NCI-H345 (cell line): ENCODE data around the gene MYH9.

Source experiments
- DNase-seq: peaks from one replicate; lab custom pipeline; 2025; lab: John Stamatoyannopoulos, UW

The MYH9 gene

DNA sequence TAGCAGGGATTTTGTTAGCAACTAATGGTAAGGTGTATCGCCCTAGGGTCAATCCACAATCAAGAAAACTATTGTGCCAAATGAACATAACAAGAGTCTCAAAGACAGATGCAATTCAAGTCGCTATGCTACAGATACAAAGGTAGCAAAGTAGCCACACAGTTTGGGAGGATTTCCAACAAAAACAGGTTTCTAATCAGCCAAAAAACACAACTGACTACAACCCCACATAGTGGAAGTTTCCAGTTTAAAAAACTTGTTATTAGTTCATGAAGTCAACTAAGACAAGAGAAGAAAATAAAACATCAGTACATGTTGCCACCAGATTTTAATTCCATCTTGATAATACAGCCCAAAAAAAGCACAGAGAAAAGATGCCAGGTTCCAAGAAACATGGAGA is 38.0 kb downstream of the MYH9 start:
- no peak for DNase-seq

DNA sequence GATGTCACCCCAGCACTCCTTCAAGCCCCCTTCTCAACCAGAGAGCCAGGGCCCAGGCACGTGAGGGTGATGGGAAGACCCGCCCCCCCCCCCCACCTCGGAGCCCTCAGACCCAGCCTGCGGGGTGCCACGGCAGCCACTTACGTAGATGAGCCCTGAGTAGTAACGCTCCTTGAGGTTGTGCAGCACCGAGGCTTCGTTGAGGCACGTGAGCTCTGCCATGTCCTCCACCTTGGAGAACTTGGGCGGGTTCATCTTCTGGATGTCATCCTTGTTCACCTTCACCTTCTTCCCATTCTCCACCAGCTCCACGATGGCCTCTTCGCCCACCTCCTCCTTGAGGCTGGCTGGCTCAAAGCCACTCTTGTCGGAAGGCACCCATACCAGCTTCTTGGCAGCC is 39.0 kb downstream of the MYH9 start:
- no peak for DNase-seq

- DNase-seq, result no peak
Measured at GRCh38 chr22:36347094-36347493, 40.7 kb downstream of the MYH9 start.

- no peak for DNase-seq
Measured at GRCh38 chr22:36344106-36344827, 43.5 kb downstream of the MYH9 start.

DNA sequence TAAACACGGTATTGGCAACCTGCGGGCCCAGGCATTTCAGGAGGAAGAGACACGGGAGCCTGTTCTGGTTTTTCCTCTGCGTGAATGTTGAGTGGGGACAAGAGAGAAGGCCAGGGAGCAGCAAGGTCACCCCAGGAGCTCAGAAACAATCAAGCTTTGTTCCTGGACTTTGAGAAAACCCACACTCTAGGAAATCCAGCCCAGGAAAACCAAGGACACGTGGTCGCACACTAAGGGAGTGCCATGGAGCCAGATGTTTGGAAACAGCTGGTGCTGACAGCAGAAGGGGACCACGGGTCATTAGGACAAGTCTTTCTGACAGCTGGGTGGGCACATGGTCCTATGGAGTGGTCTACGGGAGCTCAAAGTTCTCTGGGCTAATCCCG is 44.1 kb downstream of the MYH9 start:
- DNase-seq, result no peak

DNA sequence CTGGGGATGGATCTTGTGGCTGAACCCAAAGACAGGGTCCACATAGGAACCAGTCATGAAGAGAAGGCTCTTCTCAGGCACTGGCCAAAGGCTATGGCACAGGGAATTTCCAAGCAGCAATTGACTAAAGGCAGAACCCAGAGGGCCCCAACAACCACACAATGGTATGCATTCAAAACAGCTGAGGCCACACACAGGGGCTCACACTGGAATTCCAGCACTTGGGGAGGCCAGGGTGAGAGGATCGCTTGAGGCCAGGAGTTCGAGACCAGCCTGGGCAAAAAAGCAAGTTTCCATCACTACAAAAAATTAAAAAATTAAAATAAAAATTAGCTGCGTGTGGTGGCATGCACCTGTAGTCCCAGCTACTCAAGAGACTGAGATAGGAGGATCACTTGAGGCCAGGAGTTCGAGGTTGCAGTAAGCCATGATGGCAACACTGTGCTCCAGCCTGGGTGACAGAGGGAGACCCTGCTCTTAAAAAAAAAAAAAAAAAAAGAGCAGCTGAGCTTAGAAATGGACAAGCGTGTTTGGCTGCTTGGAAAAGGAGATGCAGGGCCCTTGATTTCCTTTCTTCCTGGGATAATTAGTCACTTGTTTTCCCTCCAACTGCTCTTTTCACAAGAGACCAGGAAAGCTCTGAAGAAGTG is 44.6 kb downstream of the MYH9 start:
- DNase-seq, result no peak

DNA sequence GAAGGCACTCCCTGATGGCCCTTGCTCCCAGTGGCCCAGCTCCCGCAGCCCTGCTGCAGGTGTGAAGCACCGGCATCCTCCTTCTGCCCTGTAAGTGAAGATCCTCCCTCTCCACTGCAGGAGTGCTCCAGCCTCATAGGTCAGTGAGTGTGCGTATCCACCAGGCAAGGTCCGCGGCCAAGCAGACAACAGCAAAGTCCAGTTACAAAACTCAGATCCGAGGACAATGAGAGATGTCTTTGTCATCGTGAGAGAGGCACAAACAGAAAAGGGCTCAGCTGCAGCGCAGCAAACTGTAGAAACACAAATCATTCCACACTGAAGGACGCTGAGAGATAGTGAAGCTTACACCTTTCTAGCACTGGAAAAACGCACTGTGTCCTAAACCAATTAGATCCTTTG is 46.1 kb downstream of the MYH9 start:
- no peak for DNase-seq

DNA sequence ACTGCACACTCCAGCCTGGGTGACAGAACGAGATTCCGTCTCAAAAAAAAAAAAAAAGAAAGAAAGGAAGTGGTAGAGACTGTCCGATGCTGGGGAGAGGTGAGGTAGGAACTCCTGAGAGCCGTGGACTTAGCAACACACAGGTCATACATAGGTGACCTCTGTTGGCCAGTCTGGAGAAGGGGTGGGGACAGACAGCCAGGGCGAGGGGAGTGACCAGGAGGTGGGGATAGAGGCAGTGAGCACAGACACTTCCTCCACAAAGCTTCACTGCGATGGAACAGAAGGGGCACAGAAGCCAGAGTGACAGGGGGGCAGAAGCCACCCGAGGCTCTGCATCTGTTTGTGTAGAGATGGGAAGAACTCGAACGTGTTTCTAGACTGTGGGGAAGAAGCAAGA is 47.1 kb downstream of the MYH9 start:
- DNase-seq, result no peak

- no peak for DNase-seq
Measured at GRCh38 chr22:36339171-36340065, 48.3 kb downstream of the MYH9 start.

- no peak for DNase-seq
Measured at GRCh38 chr22:36337365-36338130, 50.2 kb downstream of the MYH9 start.

DNA sequence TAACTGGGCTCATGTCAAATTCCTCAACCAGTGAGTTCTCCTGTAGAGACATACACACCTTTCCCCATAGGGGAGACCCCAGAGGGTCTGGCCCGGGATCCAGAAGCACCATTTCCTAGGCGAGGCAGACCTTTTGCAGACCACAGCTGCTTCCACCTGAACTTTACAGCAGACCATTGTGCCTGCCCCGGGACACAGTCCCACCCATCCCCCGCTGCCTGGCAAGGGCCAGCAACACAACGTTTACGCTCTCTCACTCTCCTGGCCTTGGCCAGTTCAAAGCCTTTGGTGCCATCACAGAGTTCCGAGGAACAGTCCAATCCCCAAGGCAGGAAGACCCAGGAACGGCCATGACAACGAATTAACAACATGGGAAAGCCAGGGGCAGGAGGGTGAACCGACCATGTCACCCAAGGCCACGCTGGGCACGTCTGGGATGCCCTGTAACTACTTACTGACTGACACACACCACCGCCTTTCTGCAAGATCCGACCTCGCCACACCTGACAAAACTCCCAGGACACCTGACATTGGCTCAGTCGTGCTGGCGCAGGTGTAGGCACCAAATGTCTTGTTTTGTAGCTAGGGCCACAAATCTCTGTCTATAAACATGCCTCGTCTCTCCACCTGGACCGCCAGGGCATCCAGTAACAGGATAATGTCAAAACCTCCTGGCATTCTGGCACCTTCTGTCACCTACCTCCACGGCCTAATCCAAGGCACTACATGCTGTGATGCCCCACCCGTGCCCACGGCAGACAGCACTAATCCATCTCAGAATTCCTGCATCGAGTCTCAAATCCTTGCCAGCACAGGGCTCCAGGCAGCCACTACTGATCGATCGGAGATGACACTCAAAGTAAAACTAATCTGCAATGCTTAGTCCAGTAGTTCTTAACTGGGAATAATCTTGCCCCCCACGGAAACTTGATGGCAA is 51.3 kb downstream of the MYH9 start:
- no peak for DNase-seq

GRCh38 chr22:36335621-36336020 is 52.1 kb downstream of the MYH9 start:
- DNase-seq, result no peak

DNA sequence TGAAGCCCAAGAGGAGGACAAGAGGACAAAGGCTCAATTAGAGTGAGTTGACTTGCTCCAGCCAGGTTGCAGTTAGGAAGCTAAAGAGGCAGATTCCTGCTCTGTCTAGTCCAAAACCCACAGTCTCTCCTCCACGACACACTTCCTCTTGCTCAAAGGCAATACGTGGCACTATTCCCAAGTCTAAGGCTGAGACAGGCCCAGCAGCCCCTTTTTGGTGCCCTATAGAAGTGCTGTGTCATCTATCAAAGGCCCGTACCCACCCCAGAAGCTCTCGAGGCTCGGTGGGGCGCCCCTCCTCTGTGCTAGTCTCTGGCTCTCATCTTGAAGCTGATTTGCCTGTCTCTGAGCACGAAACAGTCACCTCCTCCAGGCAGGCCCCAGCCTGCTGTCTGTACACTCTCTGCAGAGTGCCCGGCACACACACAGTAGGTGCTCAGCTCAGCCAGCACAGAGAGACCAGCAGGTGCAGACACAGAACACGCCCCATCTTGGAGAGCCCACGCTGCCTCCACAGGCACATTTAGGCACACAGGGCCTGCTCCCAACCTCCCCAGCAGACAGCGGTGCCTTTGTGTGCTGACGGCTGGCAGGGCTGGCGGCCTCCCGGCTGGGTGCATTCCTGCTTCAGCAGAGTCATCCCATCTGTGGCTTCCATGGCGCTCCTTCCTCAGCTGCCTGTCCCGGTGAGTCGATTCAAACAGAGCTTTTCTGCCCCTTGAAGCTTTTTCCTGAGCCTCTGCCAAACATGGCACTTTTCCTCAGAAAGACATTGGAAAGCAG is 52.8 kb downstream of the MYH9 start:
- no peak for DNase-seq

GRCh38 chr22:36334081-36334820 is 53.5 kb downstream of the MYH9 start:
- DNase-seq, result no peak

GRCh38 chr22:36333644-36334043 is 54.1 kb downstream of the MYH9 start:
- no peak for DNase-seq

DNA sequence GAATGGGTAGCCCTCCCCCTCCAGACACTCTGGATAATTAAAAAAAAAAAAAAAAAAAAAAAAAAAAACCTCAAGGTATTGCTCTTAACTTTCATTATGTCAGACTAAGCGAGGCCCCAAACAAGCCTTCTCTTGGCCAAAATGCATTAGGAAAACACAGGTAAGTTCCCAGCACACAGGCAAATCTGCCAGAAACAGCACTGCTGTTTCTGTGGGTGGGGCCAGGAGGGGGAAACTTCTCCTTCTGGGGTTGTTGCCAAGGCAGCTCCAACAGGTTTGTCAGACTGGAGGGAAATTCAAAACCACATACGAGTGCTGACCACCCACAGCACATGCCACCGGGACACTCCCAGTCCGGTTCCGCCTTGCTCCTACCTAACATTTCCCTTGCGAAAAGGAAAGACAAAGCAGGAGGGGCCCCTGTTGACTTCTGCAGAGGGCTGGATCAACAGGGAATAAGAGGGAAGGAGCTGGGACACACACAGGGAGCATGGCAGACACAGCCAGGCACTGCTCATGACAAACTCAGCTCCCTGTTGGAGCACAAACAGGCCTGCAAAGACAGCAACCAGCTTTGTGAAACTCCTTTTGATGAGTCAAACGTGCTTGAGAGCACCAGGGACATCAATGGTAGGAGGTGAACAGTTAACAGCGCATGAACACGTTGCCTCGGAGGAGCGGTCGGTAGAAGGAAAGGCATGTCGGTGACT is 55.0 kb downstream of the MYH9 start:
- DNase-seq, result no peak

- DNase-seq, result no peak
Measured at GRCh38 chr22:36331912-36332622, 55.7 kb downstream of the MYH9 start.

GRCh38 chr22:36331306-36331911 is 56.4 kb downstream of the MYH9 start:
- no peak for DNase-seq
